Left ventricle myocardium superior (tissue), 1 donor: ENCODE measurements around the gene WDR6. TPM values are rescaled to one million over a fixed set of nuclear protein-coding genes. Genes with fewer than 3 reads are reported as not detected.

Experiments used
- ATAC-seq: fragments of 200-7000 bp; cut with Tn5 transposase; one replicate; pipeline ENCODE4 v1.9.1; 2020; ENCODE audit warnings: mild to moderate bottlenecking, moderate library complexity
- DNase-seq: peaks from one replicate; pipeline ENCODE4 v3.0.0-alpha.2; 2020
- intact Hi-C: fragments of 100-400 bp; cut with micrococcal nuclease; formaldehyde crosslinking; loops from one replicate; pipeline ENCODE4 v1.11.0; 2022
- total RNA-seq: library from RNA; stranded (reverse); fragmentation: NEBNext Ultra II Directional; extraction: Animal tissue kit (Norgen Biotek cat#: 25700); gene quantifications from one replicate; pipeline ENCODE4 v1.2.1, GENCODE V29; 2021
- donor health status: DM: no; HTN: yes; CAD: no; lungs with severe emphysema.

WDR6 gene
- total RNA-seq, 1 donor from 2014 or later: 86.9 TPM

- ATAC-seq: no peak
- intact Hi-C loops: no loop called here
- DNase-seq: no peak
Observed at GRCh38 chr3:49025005-49025792, 18.0 kb downstream of the WDR6 start.

GRCh38 chr3:49025793-49026520 is 18.8 kb downstream of the WDR6 start:
- intact Hi-C loops: no loop called here
- DNase-seq (no peak), ATAC-seq (no peak)

GRCh38 chr3:49026536-49026935 is 19.3 kb downstream of the WDR6 start:
- intact Hi-C loops: no loop called here
- DNase-seq (no peak), ATAC-seq (no peak)

- ATAC-seq (no peak), DNase-seq (no peak)
- intact Hi-C loops: no loop called here
Observed at GRCh38 chr3:49027634-49028033, 20.4 kb downstream of the WDR6 start.

GRCh38 chr3:49028298-49028672 is 21.1 kb downstream of the WDR6 start:
- intact Hi-C loops: no loop called here
- no peak for DNase-seq
- no peak for ATAC-seq

- intact Hi-C loops: no loop called here
Observed at GRCh38 chr3:49028673-49029562, 21.7 kb downstream of the WDR6 start, which contains the start of gene IMPDH2. IMPDH2 (minus strand) TSS chr3:49029398; CDS start chr3:49029350, 48 bp downstream.

GRCh38 chr3:49029563-49029884 is 22.3 kb downstream of the WDR6 start:
- ATAC-seq: no peak
- DNase-seq: no peak
- intact Hi-C loops: no loop called here

More at GRCh38 chr3:49028673-49029562, 21.7 kb downstream of the WDR6 start, which contains the start of gene IMPDH2:
- ATAC-seq (peak; percentile 93), DNase-seq (peak; percentile 97)

GRCh38 chr3:49030321-49030720 is 23.1 kb downstream of the WDR6 start:
- intact Hi-C loops: no loop called here
- ATAC-seq: no peak
- DNase-seq: no peak

- DNase-seq: no peak
Observed at GRCh38 chr3:49032646-49033304, 25.6 kb downstream of the WDR6 start.

GRCh38 chr3:49034650-49035049 is 27.5 kb downstream of the WDR6 start:
- ATAC-seq (no peak), DNase-seq (no peak)
- intact Hi-C loops: loop anchor here (5.0 kb wide), 1 partner anchor 53 kb away; no protein-coding TSS in a partner anchor

More at GRCh38 chr3:49032646-49033304, 25.6 kb downstream of the WDR6 start:
- intact Hi-C loops: no loop called here
- ATAC-seq: no peak

GRCh38 chr3:49035281-49035680 is 28.1 kb downstream of the WDR6 start:
- no peak for DNase-seq
- intact Hi-C loops: loop anchor here (5.0 kb wide), 1 partner anchor 52 kb away; no protein-coding TSS in a partner anchor

GRCh38 chr3:49053543-49053942 is 46.4 kb downstream of the WDR6 start:
- intact Hi-C loops: no loop called here

More at GRCh38 chr3:49035281-49035680, 28.1 kb downstream of the WDR6 start:
- ATAC-seq: no peak

GRCh38 chr3:49054344-49054862 is 47.2 kb downstream of the WDR6 start:
- intact Hi-C loops: no loop called here
- DNase-seq: no peak
- ATAC-seq: no peak

More at GRCh38 chr3:49053543-49053942, 46.4 kb downstream of the WDR6 start:
- no peak for ATAC-seq
- no peak for DNase-seq

GRCh38 chr3:49057268-49057667 is 50.1 kb downstream of the WDR6 start:
- DNase-seq (no peak), ATAC-seq (peak; percentile 15)
- intact Hi-C loops: no loop called here

- intact Hi-C loops: no loop called here
- DNase-seq (no peak), ATAC-seq (no peak)
Observed at GRCh38 chr3:49058011-49058410, 50.8 kb downstream of the WDR6 start.
